Vagina (tissue), 2 donors: ENCODE measurements around the gene DDX20.

Experiments used
- POLR2A ChIP-seq, 2 donors: fragments of 450-650 bp; IDR thresholded peaks; one replicate each; pipeline ENCODE4 v1.6.1; 2017; ENCODE audit warnings: antibody characterized with exemption in 2 of 2, mild to moderate bottlenecking in 2 of 2, moderate library complexity in 2 of 2
- TF ChIP-seq, protein P1 (sequence below), 3 experiments: fragments of 450-650 bp in 2 of 3; fragments of 200-600 bp in 1 of 3; sonication (generic) in 1 of 3; IDR thresholded peaks; one replicate each; pipeline ENCODE4 v1.5.1; 2017 to 2019; ENCODE audit warnings: antibody characterized with exemption in 3 of 3, mild to moderate bottlenecking in 2 of 3, moderate library complexity in 2 of 3

GRCh38 chr1:111769517-111770146 is 13.9 kb downstream of the DDX20 start:
- TF ChIP-seq POLR2A (IDR thresholded peaks at IDR 0.05): no peak
- TF ChIP-seq, protein P1, sequence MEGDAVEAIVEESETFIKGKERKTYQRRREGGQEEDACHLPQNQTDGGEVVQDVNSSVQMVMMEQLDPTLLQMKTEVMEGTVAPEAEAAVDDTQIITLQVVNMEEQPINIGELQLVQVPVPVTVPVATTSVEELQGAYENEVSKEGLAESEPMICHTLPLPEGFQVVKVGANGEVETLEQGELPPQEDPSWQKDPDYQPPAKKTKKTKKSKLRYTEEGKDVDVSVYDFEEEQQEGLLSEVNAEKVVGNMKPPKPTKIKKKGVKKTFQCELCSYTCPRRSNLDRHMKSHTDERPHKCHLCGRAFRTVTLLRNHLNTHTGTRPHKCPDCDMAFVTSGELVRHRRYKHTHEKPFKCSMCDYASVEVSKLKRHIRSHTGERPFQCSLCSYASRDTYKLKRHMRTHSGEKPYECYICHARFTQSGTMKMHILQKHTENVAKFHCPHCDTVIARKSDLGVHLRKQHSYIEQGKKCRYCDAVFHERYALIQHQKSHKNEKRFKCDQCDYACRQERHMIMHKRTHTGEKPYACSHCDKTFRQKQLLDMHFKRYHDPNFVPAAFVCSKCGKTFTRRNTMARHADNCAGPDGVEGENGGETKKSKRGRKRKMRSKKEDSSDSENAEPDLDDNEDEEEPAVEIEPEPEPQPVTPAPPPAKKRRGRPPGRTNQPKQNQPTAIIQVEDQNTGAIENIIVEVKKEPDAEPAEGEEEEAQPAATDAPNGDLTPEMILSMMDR (IDR thresholded peaks at IDR 0.05): peak; percentile 55 to 87 (median 83)
